ENCODE data around the gene FAM83F.
"Not testable (repeated sequence)": the region's sequence is repeated elsewhere in the genome, so short reads cannot be mapped to it uniquely, and the experiment has no call there.

Gene FAM83F
- total RNA-seq, result 3.0 reads per million, percentile 10 among the genes with 10 or more reads in this experiment

DNA sequence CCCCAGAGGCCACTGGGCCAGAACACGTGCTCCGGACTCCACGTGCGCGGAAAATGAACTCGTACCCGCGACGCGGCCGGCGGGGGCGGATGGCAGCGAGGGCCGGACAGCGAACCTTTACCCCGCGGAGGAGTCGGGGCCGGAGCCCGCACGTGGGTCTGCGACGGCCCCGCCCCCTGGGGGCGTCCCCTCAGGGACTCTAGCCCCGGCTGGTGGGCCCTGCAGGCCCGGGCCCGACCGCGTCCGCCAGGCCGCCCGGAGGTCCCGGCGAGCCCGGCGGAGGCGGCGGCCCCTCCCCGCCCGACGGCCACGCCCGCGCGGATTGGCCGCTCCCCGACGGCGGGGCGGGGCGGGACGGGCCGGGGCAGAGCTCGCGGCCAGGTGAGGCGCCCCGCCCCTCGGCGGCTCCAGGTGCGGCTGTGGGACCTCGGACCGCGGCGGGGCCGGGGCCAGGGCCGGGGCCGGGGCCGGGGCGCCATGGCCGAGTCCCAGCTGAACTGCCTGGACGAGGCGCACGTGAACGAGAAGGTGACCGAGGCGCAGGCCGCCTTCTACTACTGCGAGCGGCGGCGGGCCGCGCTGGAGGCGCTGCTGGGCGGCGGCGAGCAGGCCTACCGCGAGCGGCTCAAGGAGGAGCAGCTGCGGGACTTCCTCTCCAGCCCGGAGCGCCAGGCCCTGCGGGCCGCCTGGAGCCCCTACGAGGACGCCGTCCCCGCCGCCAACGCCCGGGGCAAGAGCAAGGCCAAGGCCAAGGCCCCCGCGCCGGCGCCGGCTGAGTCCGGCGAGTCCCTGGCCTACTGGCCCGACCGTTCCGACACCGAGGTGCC lies at the start of gene FAM83F:
TSS of gene FAM83F (plus strand) at position 389 of the 827 bp plus-strand sequence. CDS start at position 478, 89 bp downstream.
- no peak for DNase-seq

GRCh38 chr22:39946126-39946502 lies 48.6 kb upstream of the FAM83F start:
- no peak for DNase-seq

DNA sequence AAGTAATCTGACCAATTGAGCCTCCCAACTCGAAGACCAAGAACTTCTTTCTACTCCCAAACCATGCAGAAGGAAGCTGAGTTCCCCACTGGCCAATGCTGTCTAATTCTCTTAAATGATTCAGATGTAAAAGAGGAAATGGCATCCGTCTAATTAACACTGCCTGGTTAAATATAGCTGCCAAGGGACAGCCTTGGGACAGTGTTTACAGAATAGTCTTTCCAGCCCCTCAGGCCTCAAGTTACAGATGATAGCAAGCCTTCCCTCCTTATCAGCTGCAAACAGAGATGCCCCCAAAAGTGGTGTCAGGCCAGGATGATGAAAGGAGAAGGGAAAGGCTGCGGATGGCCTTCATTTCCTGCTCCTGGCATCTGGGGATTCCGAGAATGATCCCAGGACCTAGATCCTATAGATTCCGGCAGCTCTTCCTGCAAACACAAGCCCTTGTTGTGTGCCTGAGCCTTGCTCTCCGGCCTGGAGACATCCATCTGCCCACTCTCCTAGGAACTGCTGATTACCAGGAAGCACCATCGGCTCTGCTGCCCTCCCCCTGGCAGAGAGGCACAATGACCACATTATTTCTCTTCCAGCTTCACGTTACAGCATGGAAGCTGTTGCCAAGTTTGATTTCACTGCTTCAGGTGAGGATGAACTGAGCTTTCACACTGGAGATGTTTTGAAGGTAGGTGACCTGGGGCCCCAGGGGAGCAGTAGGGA lies 48.1 kb upstream of the FAM83F start:
- no peak for DNase-seq

GRCh38 chr22:39947220-39948216 lies 47.2 kb upstream of the FAM83F start:
- no peak for DNase-seq

GRCh38 chr22:39949964-39950737 lies 44.6 kb upstream of the FAM83F start:
- DNase-seq, result no peak

DNA sequence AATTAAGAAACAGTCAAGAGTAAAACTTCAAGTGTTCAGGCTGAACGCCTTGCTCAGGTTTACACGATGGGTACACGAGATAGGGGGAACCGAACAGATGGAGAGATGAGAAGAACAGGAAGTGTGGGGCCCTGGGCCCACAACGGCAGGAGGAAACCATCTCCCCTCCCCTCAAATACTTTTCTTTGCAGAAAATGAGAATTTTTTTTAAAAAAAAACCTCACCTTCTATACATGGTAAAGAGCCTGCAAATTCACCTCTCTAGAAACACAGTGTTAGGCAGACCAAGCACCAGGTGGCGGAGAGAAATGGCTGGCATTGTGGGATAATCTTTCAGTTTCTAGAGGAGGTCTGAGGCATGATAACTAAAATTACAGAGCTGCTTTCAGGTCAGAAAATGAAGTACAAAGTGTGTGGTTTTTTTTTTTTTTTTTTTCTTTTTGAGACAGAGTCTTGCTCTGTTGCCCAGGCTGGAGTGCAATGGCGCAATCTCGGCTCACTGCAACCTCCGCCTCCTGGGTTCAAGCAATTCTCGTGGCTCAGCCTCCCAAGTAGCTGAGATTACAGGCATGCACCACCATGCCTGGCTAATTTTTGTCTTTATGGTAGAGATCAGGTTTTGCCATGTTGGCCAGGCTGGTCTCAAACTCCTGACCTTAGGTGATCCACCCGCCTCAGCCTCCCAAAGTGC lies 43.0 kb upstream of the FAM83F start:
- not testable (repeated sequence) for DNase-seq

- DNase-seq, result no peak
Observed at GRCh38 chr22:39952347-39952746, 42.4 kb upstream of the FAM83F start.

GRCh38 chr22:39953101-39953500 lies 41.7 kb upstream of the FAM83F start:
- DNase-seq, result no peak

GRCh38 chr22:39954584-39955055 lies 40.1 kb upstream of the FAM83F start:
- DNase-seq, result no peak

DNA sequence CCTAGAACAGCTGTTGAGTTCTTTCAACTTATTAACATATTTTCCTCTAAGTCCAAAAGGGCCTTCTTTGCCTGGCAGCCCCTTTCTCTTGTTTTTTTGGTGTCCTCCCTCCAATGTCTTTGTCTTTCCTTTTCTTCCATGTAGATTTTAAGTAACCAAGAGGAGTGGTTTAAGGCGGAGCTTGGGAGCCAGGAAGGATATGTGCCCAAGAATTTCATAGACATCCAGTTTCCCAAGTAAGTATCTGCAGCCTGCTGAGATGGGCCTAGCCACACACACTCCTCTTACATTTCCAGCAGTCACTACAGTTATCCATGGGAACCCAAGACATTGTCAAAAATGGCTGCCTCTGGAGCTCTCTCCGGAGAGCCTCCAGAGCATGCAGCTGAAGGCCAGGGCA lies 39.1 kb upstream of the FAM83F start:
- no peak for DNase-seq

DNA sequence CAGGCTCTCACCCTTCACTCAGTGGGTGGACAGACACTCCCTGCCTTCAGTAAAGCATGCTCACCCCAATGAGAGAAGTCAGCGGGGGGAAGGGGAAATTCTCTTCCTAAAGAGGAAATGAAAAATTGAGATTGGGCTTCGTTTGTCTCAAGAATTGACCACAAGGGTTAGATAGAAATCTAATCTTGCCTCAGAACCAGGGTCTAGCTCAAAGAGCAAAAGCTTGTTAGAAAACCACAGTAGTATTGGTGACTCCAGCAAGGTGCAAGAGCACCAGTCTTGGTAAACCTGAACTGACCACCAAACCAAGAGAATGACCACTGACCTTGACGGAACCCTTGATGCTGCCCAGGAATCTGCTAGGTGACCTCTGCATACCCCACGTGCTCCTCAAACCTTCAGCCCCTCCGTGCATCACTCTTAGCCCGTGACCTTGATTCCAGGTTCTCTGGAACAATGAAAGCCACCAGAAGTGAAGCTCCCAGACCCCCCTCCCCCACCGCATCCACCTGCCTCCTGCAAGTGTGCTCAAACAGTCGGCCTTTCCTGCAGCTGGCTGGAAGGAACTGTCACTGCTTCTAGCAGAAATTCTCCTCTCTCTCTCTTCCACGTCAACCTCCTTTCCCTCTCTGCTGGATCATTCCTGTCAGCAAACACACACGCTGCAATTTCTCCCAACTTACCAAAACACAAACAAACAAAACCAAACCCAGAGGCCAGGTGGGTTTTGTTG lies 37.7 kb upstream of the FAM83F start:
- DNase-seq, result no peak

- no peak for DNase-seq
Observed at GRCh38 chr22:39958009-39958711, 36.6 kb upstream of the FAM83F start.

DNA sequence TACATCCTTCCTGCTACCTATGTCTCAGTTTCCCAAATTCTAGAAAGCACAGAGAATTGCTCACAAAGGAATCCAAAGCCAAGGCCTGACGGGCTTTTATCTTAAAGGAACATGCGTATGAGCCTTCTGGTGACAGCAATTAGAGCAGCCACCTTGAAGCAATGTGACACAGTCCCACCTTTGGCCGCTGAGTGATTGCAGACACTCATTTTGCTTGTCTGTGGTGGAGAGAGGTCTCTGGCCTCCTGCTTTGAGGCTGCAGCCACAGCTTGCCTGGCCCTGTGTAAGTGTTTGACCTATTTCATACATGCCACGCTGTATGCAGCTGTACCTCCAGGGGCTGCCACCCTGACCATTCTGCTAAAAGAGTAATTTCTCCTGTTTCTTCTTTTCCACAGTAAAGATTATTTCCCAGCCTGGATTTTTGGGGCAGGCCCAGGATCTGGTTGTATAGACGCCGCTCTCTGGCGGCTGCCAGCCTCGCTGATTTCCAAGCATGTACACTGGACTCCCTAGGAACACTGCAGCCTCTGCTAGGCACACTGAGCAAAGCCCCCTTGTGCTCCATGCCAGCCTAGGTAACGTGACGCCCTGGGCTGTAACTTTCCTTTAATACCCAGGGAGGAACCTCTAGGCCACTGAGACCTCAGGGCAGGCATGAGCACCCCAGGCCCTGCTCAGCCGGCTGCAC lies 35.7 kb upstream of the FAM83F start:
- no peak for DNase-seq

GRCh38 chr22:39959640-39960447 lies 34.9 kb upstream of the FAM83F start, which contains the start of gene TMA7B:
Gene TMA7B (plus strand): TSS chr22:39960397. CDS start chr22:39964375, 3,978 bp downstream.
- DNase-seq, result peak; percentile 18

GRCh38 chr22:39960791-39961746 lies 33.7 kb upstream of the FAM83F start:
- DNase-seq, result peak; percentile 36

- DNase-seq, result no peak
Observed at GRCh38 chr22:39962071-39962470, 32.7 kb upstream of the FAM83F start.

DNA sequence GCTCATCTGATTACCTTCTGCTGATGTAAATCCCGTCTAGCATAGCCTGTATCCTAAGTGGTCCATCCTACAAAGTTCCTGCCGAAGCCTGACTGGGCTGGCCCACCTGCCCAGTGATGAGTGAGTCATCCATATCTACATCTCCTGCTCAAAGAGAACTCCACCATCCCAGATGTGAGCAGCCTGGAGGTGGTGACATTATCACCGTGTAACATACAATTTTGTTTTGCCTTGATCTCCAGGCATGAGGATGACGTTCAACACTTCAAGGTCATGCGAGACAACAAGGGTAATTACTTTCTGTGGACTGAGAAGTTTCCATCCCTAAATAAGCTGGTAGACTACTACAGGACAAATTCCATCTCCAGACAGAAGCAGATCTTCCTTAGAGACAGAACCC lies 29.0 kb upstream of the FAM83F start:
- DNase-seq, result no peak
